ENCODE data around the gene CCDC61. TPM values are rescaled to one million over a fixed set of nuclear protein-coding genes. Genes with fewer than 3 reads are reported as not detected.

Gene CCDC61
- total and polyA plus RNA-seq, 2 of the 8 experiments (the other 6 are each of a cell fraction or from before 2014, with no cell fraction given) = 7.8 to 17.4 TPM

GRCh38 chr19:46063201-46063600, 67.9 kb downstream of the CCDC61 start:
- no peaks in the 10 kb centered on the region for H4K20me1 ChIP-seq (replicated peaks in 1 of 2; ENCODE audit: control insufficient read depth in 1 of 2, insufficient read depth in 2 of 2, low read length in 2 of 2)
- H3K27ac ChIP-seq (ENCODE audit: low read depth, low read length) = no peak overlapping the region
- WGBS, 2 experiments (ENCODE audit: extremely low coverage in 1 of 2, insufficient coverage in 1 of 2, insufficient read length in 1 of 2, insufficient replicate concordance in 2 of 2, low coverage in 1 of 2, low lambda C conversion rate in 2 of 2, missing lambda C conversion rate in 1 of 2) = 85% methylated on average over 3 of the region's 3 CpGs; no CpG with 5 or more reads in 1 of the 2 experiments
- H3K9me3 ChIP-seq (ENCODE audit: insufficient read depth in 2 of 2, low read depth in 1 of 2, low read length in 1 of 2) = peaks cover 16 to 20% of the 10 kb centered on the region in 2 experiments; a peak in 3 of 4 replicates
- H2BK15ac ChIP-seq (ENCODE audit: low read length) = no peak overlapping the region
- peak overlapping the region; percentile 30 for H3K56ac ChIP-seq (replicated peaks; ENCODE audit: insufficient read length, low read depth, low read length)
- no peak overlapping the region for H2AFZ ChIP-seq (ENCODE audit: low read length)
- no peak overlapping the region for H4K8ac ChIP-seq (ENCODE audit: extremely low read depth, insufficient read depth, low read length)
- no peak overlapping the region for H3K9ac ChIP-seq (replicated peaks in 1 of 4; ENCODE audit: extremely low read depth in 1 of 4, low read depth in 3 of 4, low read length in 3 of 4)
- no peak overlapping the region for H3K4me3 ChIP-seq (ENCODE audit: extremely low read depth in 1 of 4, insufficient read depth in 2 of 4, low read depth in 3 of 4, low read length in 4 of 4)
- ChIA-PET POLR2A (ENCODE audit: partially characterized antibody) (no interaction called here), CTCF (ENCODE audit: partially characterized antibody) (interaction anchor here (1.8 to 7.5 kb wide), 2 partner anchors 14 to 15 kb away, joined by 6 to 66 read pairs; no protein-coding TSS in a partner anchor)
- H3K23ac ChIP-seq (ENCODE audit: insufficient read length) = no peak overlapping the region
- H3K36me3 ChIP-seq (ENCODE audit: control insufficient read depth in 2 of 4, insufficient read depth in 4 of 4, low read length in 3 of 4) = no peaks in the 10 kb centered on the region
- no peak overlapping the region for H3K4ac ChIP-seq (replicated peaks; ENCODE audit: insufficient read length, low read depth, low read length)
- no peak overlapping the region for H4K91ac ChIP-seq (replicated peaks; ENCODE audit: insufficient read length, low read length)
- FAIRE-seq (no peak), DNase-seq (ENCODE audit: low read depth in 1 of 2, low spot score in 2 of 2) (no peak)
- H3K4me1 ChIP-seq (replicated peaks in 1 of 4; ENCODE audit: control insufficient read depth in 3 of 4, insufficient read depth in 4 of 4, low read length in 3 of 4) = no peaks in the 10 kb centered on the region
- H2BK5ac ChIP-seq (ENCODE audit: low read depth, low read length) = no peak overlapping the region
- H2AK5ac ChIP-seq (ENCODE audit: low read depth, low read length) = no peak overlapping the region
- H3K27me3 ChIP-seq (replicated peaks in 1 of 4; ENCODE audit: control insufficient read depth in 3 of 4, extremely low read depth in 1 of 4, insufficient read depth in 3 of 4, low read length in 3 of 4) = no peaks in the 10 kb centered on the region
- peaks cover 1% of the 10 kb centered on the region; the same call in 1 of the 2 replicates for H3K23me2 ChIP-seq (ENCODE audit: low read depth, low read length)
- H3K79me1 ChIP-seq (ENCODE audit: low read depth, low read length) = no peaks in the 10 kb centered on the region
- H3K14ac ChIP-seq (ENCODE audit: insufficient read length) = no peak overlapping the region
- no peak overlapping the region for H2BK20ac ChIP-seq (ENCODE audit: low read length)
- no peak overlapping the region for H2BK120ac ChIP-seq (replicated peaks; ENCODE audit: low read depth, low read length)
- no peak overlapping the region for H3K18ac ChIP-seq (ENCODE audit: extremely low read depth, low read length)
- no peaks in the 10 kb centered on the region for H3K79me2 ChIP-seq (ENCODE audit: control insufficient read depth in 1 of 2, insufficient read depth in 2 of 2, low read length in 2 of 2)
- no peak overlapping the region for H4K5ac ChIP-seq (ENCODE audit: insufficient read length, low read depth, low read length)
- no peak overlapping the region for H3K4me2 ChIP-seq (ENCODE audit: insufficient read depth in 1 of 2, low read depth in 2 of 2, low read length in 2 of 2)
- H2BK12ac ChIP-seq (ENCODE audit: low read depth, low read length) = no peak overlapping the region
- TF ChIP-seq EP300 (IDR thresholded peaks at IDR 0.05; ENCODE audit: borderline replicate concordance in 1 of 2, low read depth in 2 of 2, low read length in 2 of 2) (no peak), PHF8 (conservative IDR thresholded peaks at IDR 0.05; ENCODE audit: low read depth, low read length) (no peak), TEAD4 (IDR thresholded peaks at IDR 0.05; ENCODE audit: low read depth, low read length) (no peak), SP4 (IDR thresholded peaks at IDR 0.05; ENCODE audit: low read length) (no peak), TAF7 (optimal IDR thresholded peaks at IDR 0.05; ENCODE audit: borderline replicate concordance, low read depth, low read length) (no peak), SIN3A (conservative IDR thresholded peaks at IDR 0.05 in 1 of 2, IDR thresholded peaks at IDR 0.05 in 1 of 2; ENCODE audit: low read depth in 1 of 2, low read length in 2 of 2) (no peak), SP2 (IDR thresholded peaks at IDR 0.05; ENCODE audit: low read length) (no peak), HDAC6 (IDR thresholded peaks at IDR 0.05; ENCODE audit: low read depth, low read length) (no peak), BCL11A (IDR thresholded peaks at IDR 0.05; ENCODE audit: low read depth in 2 of 2, low read length in 2 of 2) (no peak), JUN (IDR thresholded peaks at IDR 0.05; ENCODE audit: low read depth, low read length) (no peak), ATF2 (IDR thresholded peaks at IDR 0.05; ENCODE audit: low read length) (no peak), FOSL1 (IDR thresholded peaks at IDR 0.05; ENCODE audit: insufficient read depth, low read depth, low read length) (no peak), POU5F1 (IDR thresholded peaks at IDR 0.05; ENCODE audit: low read depth, low read length) (no peak)

Data from H1 (cell line).